HepG2 (cell line): ENCODE results near the gene PLGRKT. TPM values are rescaled to one million over a fixed set of nuclear protein-coding genes. Genes with fewer than 3 reads are reported as not detected.
"Not testable (repeated sequence)": the region's sequence is repeated elsewhere in the genome, so short reads cannot be mapped to it uniquely, and the experiment has no call there.

Experiments
- ATAC-seq: fragments of 200-7000 bp; cut with Tn5 transposase; 3 replicates; pipeline ENCODE4 v1.9.1; 2020; ENCODE audit warnings: mild to moderate bottlenecking, moderate library complexity
- BruUV-seq: library from RNA; stranded (reverse); fragments of 400-500 nt; replicated peaks from 2 replicates; lab custom pipeline; 2021; lab: Mats Ljungman, UMichigan
- CTCF ChIA-PET: fragments of 300-600 bp; formaldehyde crosslinking; extraction: SDS; loops from one replicate; lab custom pipeline; 2021; ENCODE audit warnings: low total read pairs, inconsistent platforms, low intra/inter-chr PET ratio; lab: Yijun Ruan, JAX
- POLR2A ChIA-PET: fragments of 350-600 bp; sonication (Branson Sonifier 250); formaldehyde crosslinking; loops from one replicate; lab custom pipeline; 2020; ENCODE audit warnings: antibody characterized with exemption, inconsistent platforms; lab: Yijun Ruan, JAX
- DNase-seq: peaks from one replicate; pipeline ENCODE4 v3.0.0-alpha.2; 2015; ENCODE audit warnings: low spot score
- FAIRE-seq: peaks from 3 replicates; lab custom pipeline; 2011; peaks lifted over from hg19 to GRCh38; lab: Jason Lieb, UNC
- H2AFZ ChIP-seq: one replicate; pipeline ENCODE4 v1.6.1; 2011; ENCODE audit warnings: low read length, inconsistent platforms
- H3K27ac ChIP-seq: fragments of 300-600 bp; 3 replicates; pipeline ENCODE4 v1.8.0; 2011; ENCODE audit warnings: mixed run types, mild to moderate bottlenecking, mixed read lengths, low read length, inconsistent platforms; ENCODE audit not compliant: insufficient read depth; ENCODE audit errors: extremely low read length
- H3K27me3 ChIP-seq, 2 experiments: fragments of 200-600 bp in 1 of 2; 2 replicates in 1 of 2; 3 replicates in 1 of 2; pipeline versions ENCODE4 v1.6.0 to v1.8.0; 2011; ENCODE audit warnings: low read length in 2 of 2, mild to moderate bottlenecking in 2 of 2, moderate library complexity in 2 of 2, inconsistent platforms in 1 of 2; ENCODE audit not compliant: insufficient read depth in 2 of 2, control insufficient read depth in 1 of 2
- H3K36me3 ChIP-seq, 2 experiments: fragments of 200-600 bp in 1 of 2; replicated peaks in 1 of 2; 2 replicates in 1 of 2; 3 replicates in 1 of 2; pipeline versions ENCODE4 v1.5.1 to v1.8.0; 2011; ENCODE audit warnings: low read length in 2 of 2, inconsistent platforms in 1 of 2; ENCODE audit not compliant: insufficient read depth in 2 of 2, control insufficient read depth in 1 of 2
- H3K4me1 ChIP-seq: 2 replicates; pipeline ENCODE4 v1.5.1; 2012; ENCODE audit warnings: low read length, inconsistent platforms; ENCODE audit not compliant: insufficient read depth
- H3K4me2 ChIP-seq: 2 replicates; pipeline ENCODE4 v1.6.0; 2011; ENCODE audit warnings: low read depth, low read length, inconsistent platforms
- H3K4me3 ChIP-seq, 3 experiments: fragments of 200-600 bp in 1 of 3; sonication (generic), shearing (Covaris generic) in 1 of 3; replicated peaks in 1 of 3; 2 replicates each; pipeline ENCODE4 v1.5.1; 2011 to 2016; ENCODE audit warnings: low read length in 3 of 3, inconsistent platforms in 2 of 3, low read depth in 2 of 3, mild to moderate bottlenecking in 2 of 3, control low read depth in 1 of 3, mixed read lengths in 1 of 3; ENCODE audit not compliant: insufficient read depth in 1 of 3
- H3K79me2 ChIP-seq: one replicate; pipeline ENCODE4 v1.6.1; 2011; ENCODE audit warnings: low read length, inconsistent platforms; ENCODE audit not compliant: insufficient read depth
- H3K9ac ChIP-seq: 2 replicates; pipeline ENCODE4 v1.6.0; 2011; ENCODE audit warnings: mild to moderate bottlenecking, low read depth, low read length, inconsistent platforms; ENCODE audit not compliant: insufficient read depth
- H3K9me3 ChIP-seq: 2 replicates; pipeline ENCODE4 v1.5.1; 2012; ENCODE audit warnings: mild to moderate bottlenecking, low read length
- H4K20me1 ChIP-seq: 2 replicates; pipeline ENCODE4 v1.6.0; 2011; ENCODE audit warnings: inconsistent platforms, mild to moderate bottlenecking, low read length, moderate library complexity; ENCODE audit not compliant: insufficient read depth
- CBX1 ChIP-seq: IDR thresholded peaks from one replicate; pipeline ENCODE4 v1.6.1; 2016; ENCODE audit warnings: antibody characterized with exemption, low read depth
- CHD2 ChIP-seq: IDR thresholded peaks from 2 replicates; pipeline ENCODE4 v1.6.1; 2011; ENCODE audit warnings: low read depth, low read length, improper control_type of control experiment
- ZNF547 ChIP-seq: sonication (generic); formaldehyde crosslinking; IDR thresholded peaks from 2 replicates; pipeline ENCODE4 v1.5.1; 2020; ENCODE audit warnings: mild to moderate bottlenecking, missing genetic modification reagents
- ZNF850 ChIP-seq: sonication (generic); formaldehyde crosslinking; conservative IDR thresholded peaks from 2 replicates; pipeline ENCODE4 v1.9.0; 2021; ENCODE audit warnings: mild to moderate bottlenecking, missing genetic modification reagents
- WGBS: methylation state at CpG from one replicate; pipeline ENCODE4 v1.1.6; 2017; ENCODE audit warnings: low lambda C conversion rate; 5-methylcytosine and 5-hydroxymethylcytosine counted together
- in situ Hi-C: cut with HindIII; loops from 2 replicates; pipeline ENCODE4 v1.10.0; 2017; ENCODE audit warnings: low pct_unique_long_range_greater_than_20kb; ENCODE audit not compliant: extremely low pct_ligation_motif_present
- intact Hi-C: fragments of 100-400 bp; cut with micrococcal nuclease; formaldehyde crosslinking; loops from one replicate; pipeline ENCODE4 v1.10.0; 2022; ENCODE audit not compliant: unreplicated experiment
- polyA plus RNA-seq, 8 experiments: library from polyadenylated mRNA; depleted of rRNA in 3 of 8; stranded (reverse) in 7 of 8; unstranded in 1 of 8; fragments of >200 nt; fragmentation: Illumina TruSeq in 4 of 8; extraction: Trizol in 4 of 8; gene quantifications; 2 replicates each; pipeline versions ENCODE4 v1.2.1 to v1.2.3, GENCODE V29; 2011 to 2016; ENCODE audit warnings: low read depth in 4 of 8, missing spikeins in 1 of 8, mixed read lengths in 1 of 8; ENCODE audit not compliant: insufficient read depth in 1 of 8
- total RNA-seq, 5 experiments: library from RNA; depleted of rRNA; stranded (reverse); fragments of >200 nt; fragmentation: Illumina TruSeq; extraction: Trizol; gene quantifications; 2 replicates each; pipeline ENCODE4 v1.2.3, GENCODE V29; 2016; ENCODE audit warnings: low read depth in 1 of 5

The PLGRKT gene
- total and polyA plus RNA-seq, 2 of the 13 experiments (the other 11 are each of a cell fraction or from before 2014, with no cell fraction given), result 5.0 to 15.8 TPM

DNA sequence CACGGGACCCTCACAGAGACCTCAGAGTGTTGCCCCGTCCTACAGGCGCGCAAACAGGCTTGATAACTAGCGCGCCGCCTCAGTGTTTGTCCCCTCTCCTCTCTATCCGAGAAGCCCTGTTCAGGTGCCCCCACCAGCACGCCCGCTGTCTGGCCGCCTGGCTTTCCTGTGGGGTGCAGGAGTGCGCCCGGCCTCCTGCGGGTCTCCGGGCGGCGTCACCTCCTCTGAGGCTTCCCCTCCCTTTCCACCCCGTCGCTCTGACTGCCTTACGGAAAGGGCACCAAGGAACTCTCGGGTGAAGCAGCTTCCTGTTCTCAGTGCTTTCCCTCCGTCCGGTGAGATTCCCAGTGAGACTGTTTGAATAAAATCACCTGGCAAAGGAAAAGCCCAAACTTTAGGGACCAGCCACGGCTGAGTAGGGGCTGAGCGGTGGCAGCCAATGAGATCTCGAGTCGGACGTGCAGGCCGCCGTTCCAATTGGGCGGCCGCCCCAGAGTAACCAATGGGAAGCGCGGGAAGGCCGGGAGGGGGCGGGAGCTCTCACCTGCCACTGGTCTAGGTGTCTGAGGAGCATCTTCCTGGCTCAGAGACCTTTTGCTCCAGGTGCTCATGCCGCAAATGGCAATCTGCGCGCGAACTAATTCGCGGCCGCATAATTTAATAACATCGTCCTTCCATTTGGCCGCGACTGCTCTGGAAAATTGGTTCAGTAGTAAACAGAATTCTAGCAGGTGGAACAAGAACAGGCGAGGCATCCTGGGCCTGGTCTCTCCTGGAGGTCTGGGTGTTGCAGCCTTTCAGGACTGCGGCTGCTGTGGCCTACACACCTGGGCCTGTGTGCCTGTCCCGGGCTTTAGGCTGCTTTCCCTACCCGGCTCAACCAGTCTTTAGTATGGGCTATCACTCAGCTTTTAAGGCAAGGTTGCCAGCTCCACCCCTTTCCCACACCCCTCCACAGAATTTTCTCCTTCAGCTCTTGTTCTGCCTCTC lies 98.4 kb downstream of the PLGRKT start, which contains the start of gene RLN1:
RLN1 (minus strand) TSS at position 885 of the 990 bp plus-strand sequence; CDS start at position 755, 130 bp downstream.
- H3K4me1 ChIP-seq, H2AFZ ChIP-seq, H3K27me3 ChIP-seq, DNase-seq, H3K79me2 ChIP-seq, H3K9ac ChIP-seq, CTCF ChIA-PET, H4K20me1 ChIP-seq, H3K36me3 ChIP-seq, BruUV-seq, POLR2A ChIA-PET, H3K4me3 ChIP-seq, H3K9me3 ChIP-seq, H3K27ac ChIP-seq, in situ Hi-C loops, intact Hi-C loops, H3K4me2 ChIP-seq: not testable (repeated sequence)
- peak; percentile 64 for FAIRE-seq
- ATAC-seq, result peak; percentile 100
- WGBS, result 46% methylated on average over 13 of the region's 50 CpGs

DNA sequence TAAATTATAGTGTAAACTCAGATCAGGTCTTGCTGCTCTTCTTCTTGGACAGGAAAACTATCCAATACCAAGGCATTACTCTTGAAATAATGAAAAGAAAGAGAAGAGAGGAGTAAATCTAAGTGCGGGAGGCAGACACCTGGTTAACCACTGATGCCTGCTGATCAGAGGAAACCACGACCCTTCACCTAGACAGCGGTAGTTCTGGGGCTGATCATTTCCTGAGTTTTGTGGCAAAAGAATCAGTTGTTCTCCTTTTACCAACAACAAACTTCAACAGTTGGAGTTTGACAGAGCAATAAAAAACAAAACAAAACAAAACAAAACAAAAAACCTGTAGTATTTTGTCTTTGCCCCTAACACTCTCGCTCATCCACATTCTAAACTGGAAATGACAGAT lies 101.0 kb downstream of the PLGRKT start:
- ChIA-PET POLR2A (no interaction called here), CTCF (no interaction called here)
- H2AFZ ChIP-seq, result no peak overlapping the region
- FAIRE-seq (no peak), ATAC-seq (no peak), DNase-seq (no peak)
- WGBS, result 35% methylated on average over 4 of the region's 4 CpGs
- in situ Hi-C loops, result no loop called here
- H3K4me1 ChIP-seq, result no peaks in the 10 kb centered on the region
- H3K79me2 ChIP-seq, result no peaks in the 10 kb centered on the region
- BruUV-seq, result no TSS peak
- intact Hi-C loops, result no loop called here
- no peak overlapping the region for H3K4me3 ChIP-seq
- peaks cover 0 to 3% of the 10 kb centered on the region in 2 experiments; a peak in 2 of 5 replicates for H3K27me3 ChIP-seq
- H4K20me1 ChIP-seq, result no peaks in the 10 kb centered on the region
- TF ChIP-seq ZNF547 (CRISPR knock-in tag) (no peak), CHD2 (no peak), ZNF850 (CRISPR knock-in tag) (no peak), CBX1 (no peak)
- no peak overlapping the region for H3K27ac ChIP-seq
- H3K9me3 ChIP-seq, result no peaks in the 10 kb centered on the region
- H3K4me2 ChIP-seq, result no peak overlapping the region
- no peak overlapping the region for H3K9ac ChIP-seq
- no peaks in the 10 kb centered on the region for H3K36me3 ChIP-seq

DNA sequence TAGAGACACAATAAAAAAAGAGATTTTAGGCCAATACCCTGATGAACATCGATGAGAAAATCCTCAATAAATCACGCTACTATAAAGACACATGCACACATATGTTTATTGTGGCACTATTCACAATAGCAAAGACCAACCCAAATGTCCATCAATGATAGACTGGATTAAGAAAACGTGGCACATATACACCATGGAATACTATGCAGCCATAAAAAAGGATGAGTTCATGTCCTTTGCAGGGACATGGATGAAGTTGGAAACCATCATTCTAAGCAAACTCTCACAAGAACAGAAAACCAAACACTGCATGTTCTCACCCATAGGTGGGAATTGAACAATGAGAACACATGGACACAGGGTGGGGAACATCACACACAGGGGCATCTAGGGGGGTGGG lies 106.4 kb downstream of the PLGRKT start:
- CTCF ChIA-PET, H3K4me2 ChIP-seq, FAIRE-seq, intact Hi-C loops, H3K27ac ChIP-seq, H4K20me1 ChIP-seq, H3K79me2 ChIP-seq, H2AFZ ChIP-seq, BruUV-seq, H3K9me3 ChIP-seq, H3K4me3 ChIP-seq, H3K4me1 ChIP-seq, DNase-seq, in situ Hi-C loops, POLR2A ChIA-PET, H3K9ac ChIP-seq, H3K27me3 ChIP-seq, H3K36me3 ChIP-seq, ATAC-seq: not testable (repeated sequence)
- WGBS, result 13% methylated on average over 3 of the region's 3 CpGs
